ENCODE measurements around the gene TAGLN3.
A peak's percentile ranks its signal among the peaks of the same experiment; 100 is the strongest.
"Not testable (repeated sequence)": the region's sequence is repeated elsewhere in the genome, so short reads cannot be mapped to it uniquely, and the experiment has no call there.

Gene TAGLN3

DNA sequence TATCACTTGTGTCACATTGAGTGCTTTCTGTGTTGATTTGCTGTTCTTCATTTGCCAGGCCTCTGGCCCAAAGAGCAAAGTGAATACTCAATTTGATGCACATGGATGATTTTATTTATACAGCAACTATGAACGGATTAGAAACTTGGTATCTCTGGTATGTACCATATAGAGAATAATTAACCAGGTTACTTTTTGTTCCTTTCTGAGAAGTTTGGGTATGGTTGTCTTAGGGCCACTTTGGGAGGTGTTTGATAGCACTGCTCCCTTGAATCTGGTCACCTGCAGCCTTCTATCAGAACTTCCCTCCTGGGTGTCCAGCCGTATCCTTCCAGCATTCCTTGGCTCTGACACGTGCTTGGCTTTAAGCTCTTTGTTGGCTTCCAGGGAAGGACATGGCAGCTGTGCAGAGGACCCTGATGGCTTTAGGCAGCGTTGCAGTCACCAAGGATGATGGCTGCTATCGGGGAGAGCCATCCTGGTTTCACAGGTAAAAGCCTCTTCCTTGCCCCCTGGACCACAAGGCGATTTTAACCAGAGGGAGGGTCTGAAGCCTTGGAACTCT is 12.7 kb downstream of the TAGLN3 start:
- DNase-seq: no peak

DNA sequence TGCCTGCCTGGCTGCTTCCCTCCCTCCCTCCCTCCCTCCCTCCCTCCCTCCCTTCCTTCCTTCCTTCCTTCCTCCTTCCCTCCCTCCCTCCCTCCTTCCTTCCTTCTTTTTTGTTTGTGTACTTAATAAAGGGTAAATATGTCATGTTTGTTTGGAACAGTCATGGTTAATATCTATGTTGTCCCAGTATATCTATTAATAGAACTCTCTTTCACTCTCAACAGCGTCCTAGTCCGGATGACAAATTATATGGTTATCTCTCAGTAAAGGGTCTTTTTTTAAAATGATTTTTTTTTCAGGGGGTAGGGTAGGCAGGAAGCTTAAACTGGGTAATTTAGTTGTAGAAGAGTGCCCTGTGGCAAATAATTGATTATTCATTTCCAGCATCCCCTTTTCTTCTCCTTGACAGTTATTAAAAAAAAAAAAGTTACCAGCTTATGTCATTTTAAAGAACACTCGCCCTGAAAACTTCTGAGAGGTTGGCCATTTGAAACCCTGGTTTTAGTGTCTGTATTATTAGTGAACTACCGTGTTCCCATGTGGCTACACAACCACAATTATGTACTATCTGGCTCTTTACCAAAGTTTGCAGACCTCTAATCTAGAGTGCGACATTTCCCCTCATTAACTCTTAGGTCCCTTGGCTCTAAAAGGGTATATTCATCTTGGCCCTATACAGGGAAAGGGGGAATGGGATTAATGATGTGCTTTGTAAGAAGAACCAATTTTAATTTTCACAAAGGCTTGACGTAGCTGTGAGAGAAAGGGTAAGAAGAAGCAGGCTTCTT is 13.7 kb downstream of the TAGLN3 start:
- DNase-seq: no peak

DNA sequence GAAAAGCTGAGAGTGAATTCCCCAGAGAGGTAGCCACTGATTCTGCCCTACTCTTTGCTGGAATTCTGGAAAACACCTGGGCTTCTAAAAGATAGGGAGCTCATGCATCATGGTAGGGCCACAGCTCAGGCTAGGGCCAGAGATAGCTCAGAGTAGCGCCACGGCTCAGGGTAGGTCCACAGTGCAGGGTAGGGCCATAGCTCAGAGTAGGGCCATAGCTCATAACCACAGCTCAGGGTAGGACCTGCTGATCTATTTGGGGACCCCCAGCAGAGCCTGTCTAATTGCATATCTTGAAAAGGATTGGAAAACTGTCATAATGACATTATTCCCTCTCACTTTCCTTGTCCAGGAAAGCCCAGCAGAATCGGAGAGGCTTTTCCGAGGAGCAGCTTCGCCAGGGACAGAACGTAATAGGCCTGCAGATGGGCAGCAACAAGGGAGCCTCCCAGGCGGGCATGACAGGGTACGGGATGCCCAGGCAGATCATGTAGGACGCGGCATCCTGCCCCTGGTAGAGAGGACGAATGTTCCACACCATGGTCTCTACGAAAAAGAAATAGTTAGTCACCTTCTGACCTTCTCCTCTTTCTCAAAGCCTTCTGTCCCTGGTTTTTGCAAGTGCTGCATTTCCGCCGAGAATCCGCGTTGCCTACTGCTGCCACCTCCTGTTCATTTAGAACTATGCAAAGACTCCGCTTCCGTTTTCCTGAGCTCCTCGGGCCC is 14.5 kb downstream of the TAGLN3 start:
- peak; percentile 76 for DNase-seq

DNA sequence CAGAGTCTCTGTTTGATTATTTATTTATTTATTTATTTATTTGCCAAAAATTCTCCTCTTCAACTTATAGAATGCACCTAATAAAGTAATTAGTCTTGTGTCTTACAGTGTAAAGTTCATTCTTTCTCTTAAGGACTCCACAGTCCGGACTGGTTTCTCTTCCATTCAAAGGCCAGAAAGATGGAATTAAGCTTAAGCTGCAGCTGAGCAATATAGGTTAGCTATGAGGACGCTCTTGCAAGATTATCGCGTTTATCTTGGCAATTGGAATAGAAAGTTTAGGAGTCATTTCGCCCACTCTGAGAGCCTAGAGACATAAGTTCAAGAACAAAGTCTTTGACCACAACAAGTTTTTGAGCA is 15.0 kb downstream of the TAGLN3 start:
- DNase-seq: no peak

DNA sequence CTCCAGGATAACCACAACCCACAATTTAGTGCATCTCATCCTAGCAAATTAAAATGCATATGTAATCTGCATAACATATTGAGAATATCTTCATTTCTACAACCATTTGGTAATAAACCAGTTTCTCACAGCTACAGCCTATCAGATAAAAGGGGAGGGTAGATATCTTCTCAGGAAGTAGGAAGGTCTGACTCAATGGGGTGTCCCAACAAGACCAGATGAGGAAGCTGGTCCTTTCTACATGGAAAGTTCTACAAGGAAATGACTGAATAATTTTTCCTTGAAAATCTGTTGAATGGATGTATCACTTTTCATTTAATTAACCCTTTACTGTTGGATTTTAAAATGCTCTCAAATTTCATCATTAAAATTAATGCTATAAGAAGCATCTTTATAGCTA is 18.4 kb downstream of the TAGLN3 start:
- DNase-seq: no peak

DNA sequence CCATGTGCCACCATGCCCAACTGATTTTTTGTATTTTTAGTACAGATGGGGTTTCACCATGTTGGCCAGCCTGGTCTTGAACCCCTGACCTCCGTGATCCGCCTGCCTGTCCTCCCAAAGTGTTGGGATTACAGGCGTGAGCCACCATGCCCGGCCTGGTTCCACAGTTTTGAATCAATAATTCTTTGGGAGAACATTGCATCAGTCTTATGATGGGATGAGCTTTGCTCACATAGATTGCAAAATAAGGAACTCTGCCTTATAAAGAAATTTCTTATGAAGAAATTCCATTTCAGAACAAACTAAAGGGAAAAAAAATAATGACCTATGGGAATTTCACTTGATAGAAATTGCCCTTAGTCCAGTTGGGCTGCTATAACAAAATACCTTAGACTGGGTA is 20.0 kb downstream of the TAGLN3 start:
- no peak for DNase-seq

DNA sequence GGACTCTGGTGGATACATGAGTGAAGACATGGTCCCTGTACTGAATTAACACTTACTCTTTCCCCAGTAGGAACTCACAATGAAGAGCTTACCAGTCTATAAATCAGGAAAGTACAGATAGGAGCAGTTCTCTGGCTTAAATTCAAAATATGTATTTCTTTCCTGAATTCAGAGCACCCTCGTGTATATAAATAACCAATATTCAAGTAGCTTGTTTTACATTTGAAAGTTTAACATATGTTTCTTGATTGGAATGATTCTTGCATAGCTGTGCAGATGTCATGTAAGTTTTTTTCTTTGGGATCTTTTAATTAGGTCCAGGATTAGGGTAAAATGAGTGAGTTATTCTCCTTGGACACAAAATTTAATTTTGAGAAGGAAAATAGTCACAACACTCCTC is 21.0 kb downstream of the TAGLN3 start:
- DNase-seq: no peak

DNA sequence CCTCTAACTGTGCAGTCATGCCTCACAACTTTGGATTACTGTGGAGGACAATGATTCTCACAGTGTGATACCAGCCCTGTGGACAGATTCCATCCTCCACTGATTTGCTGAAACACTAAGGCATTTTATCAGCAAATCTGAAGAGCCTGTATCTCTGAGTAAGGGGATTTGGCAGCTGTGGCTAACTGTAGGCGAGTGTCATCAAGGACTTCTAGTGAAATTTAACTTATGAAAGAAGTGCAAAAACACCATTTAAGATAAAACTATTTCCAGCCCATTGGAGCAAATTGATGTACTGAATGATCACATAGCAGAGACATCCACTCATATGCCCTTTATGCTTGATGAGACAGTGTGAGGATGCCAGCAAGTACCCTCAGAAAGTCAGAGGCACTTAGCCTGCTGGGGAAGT is 22.0 kb downstream of the TAGLN3 start:
- DNase-seq: no peak

DNA sequence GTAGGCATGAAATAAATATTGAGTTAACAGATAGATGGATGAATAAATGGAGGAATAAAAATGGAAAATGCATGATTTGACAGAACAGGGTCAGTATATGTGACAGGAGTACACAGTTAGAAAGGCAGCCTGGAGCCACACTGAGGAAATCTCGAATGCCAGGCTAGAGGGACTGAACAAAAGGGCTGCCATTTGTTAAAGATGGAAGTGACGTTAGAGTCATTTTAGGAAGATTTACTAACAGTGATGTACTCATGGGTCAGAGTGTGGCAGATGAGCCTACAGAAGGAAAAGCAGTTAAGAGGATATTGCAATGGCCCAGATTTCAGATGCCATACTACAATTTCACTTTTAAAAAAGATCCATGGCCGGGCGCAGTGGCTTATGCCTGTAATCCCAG is 28.4 kb downstream of the TAGLN3 start:
- DNase-seq: no peak

DNA sequence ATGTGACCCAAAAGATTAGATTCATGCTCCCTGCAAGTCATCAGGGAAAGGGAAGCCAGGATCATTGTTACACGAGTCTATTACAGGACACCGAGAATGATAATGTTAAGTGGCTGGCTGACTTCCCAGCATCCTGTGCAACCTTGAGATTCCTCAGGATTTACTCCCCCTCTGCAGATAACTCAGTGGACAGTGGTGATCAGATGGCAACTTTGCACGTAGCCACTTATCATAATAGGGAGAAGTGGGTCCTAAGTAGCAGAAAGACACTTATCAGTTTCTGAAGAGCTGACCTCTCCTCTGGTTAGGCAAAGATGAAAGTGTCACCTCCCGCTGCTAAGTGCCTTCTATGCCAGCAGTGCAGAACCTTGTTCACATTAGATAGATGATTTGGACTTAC is 29.1 kb downstream of the TAGLN3 start:
- no peak for DNase-seq

DNA sequence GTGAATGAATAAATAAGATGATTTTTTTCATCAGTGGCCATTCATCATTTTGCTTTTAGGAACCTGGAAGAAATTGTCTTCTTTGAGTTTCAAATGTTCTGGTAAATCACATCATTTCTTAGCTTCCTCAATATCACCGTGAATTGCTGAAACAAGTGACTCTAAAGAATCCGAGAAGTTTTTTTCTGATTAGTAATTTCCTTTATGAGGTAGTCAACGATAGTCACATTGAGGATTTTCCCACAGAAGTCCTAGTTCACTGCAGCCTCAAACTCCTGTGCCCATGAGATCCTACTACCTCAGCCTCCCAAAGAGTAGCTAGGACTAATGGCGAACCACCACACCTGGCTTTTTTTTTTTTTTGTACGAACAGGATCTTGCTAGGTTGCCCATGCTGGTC is 32.2 kb downstream of the TAGLN3 start:
- DNase-seq: no peak

DNA sequence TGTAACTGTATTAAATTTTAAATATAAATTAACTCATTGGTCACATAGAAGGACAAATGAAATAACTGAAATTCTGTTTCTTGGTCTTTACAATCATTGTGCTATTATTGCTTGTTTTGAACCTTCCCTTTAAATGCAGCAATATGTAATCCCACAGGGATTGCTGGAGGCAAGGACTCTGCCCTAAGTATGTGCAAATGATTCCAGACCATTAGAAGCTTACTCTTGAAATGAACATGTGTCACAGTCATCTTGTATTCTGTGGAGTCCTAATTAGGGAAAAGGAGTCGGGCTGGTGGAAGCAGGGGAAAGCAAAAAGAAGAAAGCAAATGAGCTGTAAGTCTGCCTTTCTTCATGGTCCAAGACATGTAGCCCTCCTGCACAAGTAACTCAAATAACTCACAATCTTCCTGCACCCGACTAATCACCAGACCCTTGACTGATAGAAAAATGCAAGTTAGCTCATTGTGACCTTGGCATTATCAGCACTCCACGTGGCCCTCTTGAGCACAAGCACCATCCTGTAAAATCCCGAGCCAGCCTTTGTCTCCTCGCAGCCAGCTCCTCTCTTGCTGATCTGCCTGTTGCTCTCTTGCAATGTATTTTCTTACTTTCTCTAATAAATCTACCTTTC is 33.5 kb downstream of the TAGLN3 start:
- DNase-seq: no peak

DNA sequence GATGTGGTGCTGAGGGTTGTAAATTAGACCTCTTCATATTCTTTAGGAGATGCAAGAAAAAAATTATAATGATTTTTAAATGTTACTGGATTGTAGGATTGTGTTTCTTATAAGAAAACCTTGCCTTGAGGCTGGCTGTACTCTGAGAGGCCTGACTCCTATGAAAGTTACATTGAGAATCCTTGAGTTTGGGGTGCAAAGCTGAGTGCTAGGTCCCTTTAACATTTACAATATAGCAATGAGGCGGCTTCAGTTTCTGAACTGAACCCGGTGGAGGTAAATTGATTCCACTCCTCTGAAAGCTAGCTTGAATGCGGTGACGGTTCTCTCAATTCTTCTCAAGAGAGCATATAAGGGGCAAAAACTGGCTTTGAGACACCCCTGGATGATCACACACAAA is 35.7 kb downstream of the TAGLN3 start, which contains the start of gene TMPRSS7:
Gene TMPRSS7 (plus strand): TSS at position 301 of the 400 bp plus-strand sequence. CDS start 110 bp downstream, outside the sequence.
- no peak for DNase-seq

DNA sequence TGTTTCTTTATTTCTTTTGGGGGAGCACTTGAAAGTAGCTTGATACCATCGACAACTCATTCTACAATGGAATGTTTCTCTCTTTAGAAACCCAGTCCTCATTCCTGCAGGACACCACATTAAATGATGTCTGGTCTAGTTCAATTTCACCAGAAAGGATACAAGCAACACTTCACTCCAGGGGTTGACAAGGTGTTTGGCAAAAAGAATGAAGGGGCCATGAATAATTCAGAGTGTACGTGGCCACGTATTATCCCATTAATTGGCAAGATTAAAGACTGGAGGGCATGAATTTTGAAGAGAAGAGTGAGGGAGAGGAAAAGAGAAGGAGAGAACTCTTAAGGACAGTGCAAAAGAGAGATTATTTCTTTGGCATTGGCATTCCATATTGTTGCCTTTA is 36.5 kb downstream of the TAGLN3 start:
- no peak for DNase-seq

DNA sequence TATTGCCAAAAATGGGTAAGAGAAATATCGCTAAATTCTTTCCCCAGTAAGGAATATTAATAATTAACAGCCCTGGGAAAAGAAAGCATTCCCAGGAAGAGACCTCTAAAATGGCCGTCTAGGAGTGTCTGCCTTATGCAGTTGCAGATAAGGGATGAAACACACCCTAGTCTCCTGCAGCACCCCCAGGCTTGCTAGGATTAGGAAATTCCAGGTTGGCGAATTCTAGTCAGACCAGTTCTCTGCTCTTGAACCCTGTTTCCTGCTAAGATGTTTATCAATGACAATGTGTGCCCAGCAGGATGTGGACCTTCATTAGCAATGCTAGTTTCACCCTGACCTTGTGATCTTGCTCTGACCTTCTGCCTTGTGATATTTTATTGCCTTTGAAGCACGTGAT is 38.5 kb downstream of the TAGLN3 start:
- DNase-seq: not testable (repeated sequence)

DNA sequence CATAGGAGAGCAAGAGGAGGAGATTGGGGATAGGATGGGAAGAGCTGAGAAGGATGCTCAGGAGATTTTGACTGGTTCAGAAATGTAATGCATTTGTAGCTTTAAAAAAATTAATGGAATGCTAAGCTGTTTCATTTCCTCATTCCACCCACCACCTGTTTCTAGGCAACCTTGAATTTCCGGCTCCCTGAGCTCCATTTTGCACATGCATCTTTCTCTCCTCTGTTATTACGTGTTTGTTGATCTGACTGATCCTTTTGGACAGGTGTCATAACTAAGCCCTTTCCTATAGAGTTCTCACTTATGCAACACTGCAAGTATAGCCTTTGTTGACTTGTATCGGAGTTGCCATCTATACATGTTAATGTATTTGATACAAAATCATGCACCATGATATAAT is 40.1 kb downstream of the TAGLN3 start:
- DNase-seq: no peak

DNA sequence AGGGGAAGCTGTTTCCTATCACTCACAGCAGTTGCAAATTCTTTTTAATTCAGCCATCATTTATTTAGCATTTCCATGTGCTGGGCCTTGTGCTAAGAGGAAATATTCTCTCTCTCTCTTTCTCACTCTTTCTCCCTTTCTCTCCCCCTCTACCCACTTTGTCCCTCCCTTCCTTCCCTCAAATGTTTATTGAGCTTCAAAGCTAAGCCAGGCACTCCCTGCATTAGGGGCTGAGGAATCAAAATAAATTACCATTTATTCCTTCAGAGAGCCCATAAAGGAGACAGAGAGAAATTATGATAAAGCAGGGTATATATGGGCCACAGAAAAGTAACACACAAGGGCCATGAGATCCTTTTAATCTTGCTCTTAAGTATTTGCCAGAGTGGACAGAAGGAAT is 42.6 kb downstream of the TAGLN3 start:
- DNase-seq: no peak

DNA sequence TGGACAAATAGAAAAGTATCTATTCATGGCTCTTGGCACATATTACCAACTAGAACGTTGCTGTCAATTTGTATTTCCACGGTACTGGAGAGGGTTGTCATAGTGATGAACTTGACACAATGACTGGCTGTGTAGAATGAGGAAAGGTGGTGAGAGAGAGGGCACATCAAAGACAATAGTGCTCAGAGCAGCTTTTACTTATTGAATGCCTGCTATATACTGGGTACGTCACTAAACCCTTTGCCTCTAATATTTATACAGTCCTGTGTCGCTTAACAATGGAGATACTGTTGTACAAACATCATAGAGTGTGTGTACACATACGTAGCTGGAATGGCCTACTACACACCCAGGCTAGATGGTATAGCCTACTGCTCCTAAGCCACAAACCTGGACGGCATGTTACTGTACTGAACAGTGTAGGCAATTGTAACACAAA is 44.1 kb downstream of the TAGLN3 start:
- no peak for DNase-seq

DNA sequence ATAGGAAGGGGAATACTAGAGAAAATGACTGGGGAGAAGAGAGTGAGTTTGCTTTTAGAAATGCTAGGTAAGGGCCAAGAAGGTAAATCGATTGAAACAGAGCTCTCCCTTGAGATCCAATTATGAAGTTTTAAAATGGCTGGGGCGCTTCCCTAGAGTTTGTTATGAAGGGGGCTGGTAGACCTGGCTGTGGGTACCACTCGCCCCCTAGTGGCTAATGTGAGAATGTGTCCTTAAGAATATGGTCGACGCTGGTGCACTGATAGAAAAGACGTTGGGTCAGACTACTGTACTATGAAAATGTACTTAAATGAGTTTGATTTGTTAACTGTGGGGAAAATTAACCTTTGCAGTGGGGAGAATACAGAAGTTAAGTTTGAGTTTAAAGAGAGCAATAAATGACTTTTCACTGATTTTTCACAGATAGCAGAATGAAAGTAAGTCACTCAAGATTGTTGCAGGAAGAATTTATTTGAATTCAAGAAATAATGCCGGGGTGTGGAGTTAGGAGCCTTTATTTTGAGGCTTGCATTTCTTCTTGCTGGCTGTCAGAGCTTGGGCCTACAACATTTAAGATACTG is 45.0 kb downstream of the TAGLN3 start:
- peak; percentile 79 for DNase-seq

DNA sequence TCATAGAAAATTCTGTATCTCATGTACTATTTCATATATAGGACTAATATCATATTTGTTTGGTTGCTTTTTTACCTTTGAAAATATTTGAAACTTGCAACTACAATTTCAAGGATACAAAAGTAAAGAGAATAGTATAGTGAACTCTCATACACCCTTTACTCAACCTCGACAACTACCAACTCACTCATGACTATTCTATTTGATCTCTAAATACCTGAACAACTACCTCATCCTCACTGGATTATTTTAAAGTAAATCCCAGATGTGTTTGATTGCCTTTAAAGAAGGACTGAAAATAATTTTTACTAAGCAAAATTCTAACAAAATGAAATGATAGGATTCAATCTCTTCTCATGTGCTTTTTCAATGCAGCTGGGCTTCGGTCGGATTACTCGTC is 47.9 kb downstream of the TAGLN3 start:
- no peak for DNase-seq

DNA sequence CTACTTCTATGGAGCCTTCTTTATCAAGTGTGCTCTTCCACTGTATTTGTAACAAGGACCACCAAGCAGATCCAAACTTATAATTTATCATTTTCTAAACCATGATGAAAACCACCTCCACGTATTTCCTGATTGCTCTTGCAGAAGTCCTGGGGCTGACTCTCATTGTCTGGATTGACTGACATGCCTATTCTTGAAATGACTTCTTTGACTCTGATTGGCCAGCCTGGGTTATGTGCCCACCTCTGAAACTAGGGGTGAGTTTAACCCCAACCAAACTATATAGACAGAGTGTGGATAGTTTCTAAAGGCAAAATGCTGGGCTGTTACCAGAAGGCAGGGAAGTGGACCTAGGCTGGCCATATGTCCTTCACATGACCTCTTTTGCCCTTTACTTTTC is 48.5 kb downstream of the TAGLN3 start:
- peak; percentile 19 for DNase-seq

DNA sequence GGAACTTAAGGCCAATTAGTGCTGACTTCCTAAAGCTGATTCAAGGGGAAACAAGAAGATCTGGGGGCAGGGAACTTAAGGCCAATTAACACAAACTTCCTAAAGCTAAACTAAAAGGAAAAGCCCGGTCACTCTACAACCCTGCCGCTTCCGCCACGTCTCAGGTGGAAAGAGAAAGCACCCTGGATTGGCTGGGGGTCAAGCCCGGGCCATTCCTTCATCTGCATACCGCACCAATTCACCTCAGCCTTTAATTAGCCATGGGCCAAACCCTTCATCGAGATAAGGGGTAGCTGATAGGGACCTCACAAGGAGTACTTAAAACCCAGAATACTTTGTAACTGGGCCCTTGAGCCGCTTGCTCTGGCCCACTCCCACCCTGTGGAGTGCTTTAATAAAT is 50.2 kb downstream of the TAGLN3 start:
- no peak for DNase-seq

DNA sequence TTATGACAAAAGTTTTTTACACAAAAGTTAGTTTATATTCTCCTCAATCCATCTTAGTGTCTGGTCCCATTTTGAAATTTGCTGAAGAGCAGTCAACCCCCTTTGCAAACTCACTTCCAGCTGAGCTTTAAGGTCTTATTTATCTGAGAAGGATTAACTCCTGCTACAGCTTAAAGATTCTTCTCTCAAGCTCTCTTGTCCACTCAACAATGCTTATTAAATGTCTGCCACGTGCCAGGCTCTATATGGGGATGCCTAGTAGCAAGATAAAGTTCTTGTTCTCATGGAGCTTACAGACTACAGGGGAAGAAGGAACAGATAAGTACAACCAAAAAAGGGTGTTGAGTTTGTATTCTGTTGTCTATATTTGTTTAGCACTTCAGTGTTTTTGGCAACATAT is 54.5 kb downstream of the TAGLN3 start:
- DNase-seq: no peak

Data from activated CD4-positive, alpha-beta T cell treated with anti-CD3 and anti-CD28 coated beads, Interleukin-10, Interleukin-2, amounts not matched to agents 100 ng/mL and 50 ng/mL, durations not matched to agents 16 hours and 8 hours (primary cell).